Measurements from ENCODE around the gene CYP4V2.

GRCh38 chr4:186236126-186236525, 44.8 kb downstream of the CYP4V2 start:
- TF ChIP-seq POLR2A (IDR thresholded peaks at IDR 0.05; ENCODE audit: borderline replicate concordance, extremely low read depth, insufficient read depth, insufficient read length) (no peak), POLR2AphosphoS5 (IDR thresholded peaks at IDR 0.05; ENCODE audit: low read depth, low read length) (no peak), ATF3 (IDR thresholded peaks at IDR 0.05) (no peak), EZH2 (IDR thresholded peaks at IDR 0.05) (no peak), ZFX (IDR thresholded peaks at IDR 0.05) (no peak), CBX3 (IDR thresholded peaks at IDR 0.05; ENCODE audit: low read depth) (no peak)
- TF ChIP-seq, protein P1, sequence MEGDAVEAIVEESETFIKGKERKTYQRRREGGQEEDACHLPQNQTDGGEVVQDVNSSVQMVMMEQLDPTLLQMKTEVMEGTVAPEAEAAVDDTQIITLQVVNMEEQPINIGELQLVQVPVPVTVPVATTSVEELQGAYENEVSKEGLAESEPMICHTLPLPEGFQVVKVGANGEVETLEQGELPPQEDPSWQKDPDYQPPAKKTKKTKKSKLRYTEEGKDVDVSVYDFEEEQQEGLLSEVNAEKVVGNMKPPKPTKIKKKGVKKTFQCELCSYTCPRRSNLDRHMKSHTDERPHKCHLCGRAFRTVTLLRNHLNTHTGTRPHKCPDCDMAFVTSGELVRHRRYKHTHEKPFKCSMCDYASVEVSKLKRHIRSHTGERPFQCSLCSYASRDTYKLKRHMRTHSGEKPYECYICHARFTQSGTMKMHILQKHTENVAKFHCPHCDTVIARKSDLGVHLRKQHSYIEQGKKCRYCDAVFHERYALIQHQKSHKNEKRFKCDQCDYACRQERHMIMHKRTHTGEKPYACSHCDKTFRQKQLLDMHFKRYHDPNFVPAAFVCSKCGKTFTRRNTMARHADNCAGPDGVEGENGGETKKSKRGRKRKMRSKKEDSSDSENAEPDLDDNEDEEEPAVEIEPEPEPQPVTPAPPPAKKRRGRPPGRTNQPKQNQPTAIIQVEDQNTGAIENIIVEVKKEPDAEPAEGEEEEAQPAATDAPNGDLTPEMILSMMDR (IDR thresholded peaks at IDR 0.05 in 2 of 3, conservative IDR thresholded peaks at IDR 0.05 in 1 of 3; ENCODE audit: borderline replicate concordance in 1 of 3, insufficient read depth in 1 of 3, low read depth in 2 of 3, low read length in 2 of 3): no peak
- TF ChIP-seq, protein P2, sequence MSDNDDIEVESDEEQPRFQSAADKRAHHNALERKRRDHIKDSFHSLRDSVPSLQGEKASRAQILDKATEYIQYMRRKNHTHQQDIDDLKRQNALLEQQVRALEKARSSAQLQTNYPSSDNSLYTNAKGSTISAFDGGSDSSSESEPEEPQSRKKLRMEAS (IDR thresholded peaks at IDR 0.05): no peak

Data from HCT116 (cell line).